Uterus (tissue), 2 donors: ENCODE results near the gene VSTM4.

Experiments
- POLR2A ChIP-seq, 2 donors: fragments of 450-650 bp; IDR thresholded peaks; one replicate each; pipeline ENCODE4 v1.6.1; 2016; ENCODE audit warnings: antibody characterized with exemption in 2 of 2, mild to moderate bottlenecking in 1 of 2, moderate library complexity in 1 of 2
- TF ChIP-seq, protein P1 (sequence below), 4 experiments: fragments of 200-600 bp in 2 of 4; fragments of 450-650 bp in 2 of 4; sonication (generic) in 2 of 4; IDR thresholded peaks; one replicate each; pipeline ENCODE4 v1.5.1; 2016 to 2019; ENCODE audit warnings: antibody characterized with exemption in 4 of 4, mild to moderate bottlenecking in 2 of 4, moderate library complexity in 1 of 4

DNA sequence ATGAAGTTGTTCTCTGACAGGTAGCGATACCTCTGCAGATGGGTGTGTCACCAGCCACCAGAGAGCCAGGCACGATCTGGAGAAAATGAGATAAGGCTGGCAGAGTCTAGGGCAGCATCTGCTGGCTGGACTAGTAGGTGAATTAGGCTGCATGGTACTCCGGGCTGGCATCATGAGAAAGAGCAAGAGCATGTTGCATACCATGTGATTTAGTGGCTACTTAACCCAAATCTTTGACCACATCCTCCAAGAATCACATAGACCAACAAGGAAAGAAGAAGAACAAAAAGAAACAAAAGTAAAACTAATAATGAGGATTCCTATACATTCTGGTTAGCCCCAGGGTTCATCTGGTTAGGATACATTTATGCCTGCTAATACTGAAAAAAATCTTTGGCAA lies 41.9 kb upstream of the VSTM4 start:
- TF ChIP-seq, protein P1, sequence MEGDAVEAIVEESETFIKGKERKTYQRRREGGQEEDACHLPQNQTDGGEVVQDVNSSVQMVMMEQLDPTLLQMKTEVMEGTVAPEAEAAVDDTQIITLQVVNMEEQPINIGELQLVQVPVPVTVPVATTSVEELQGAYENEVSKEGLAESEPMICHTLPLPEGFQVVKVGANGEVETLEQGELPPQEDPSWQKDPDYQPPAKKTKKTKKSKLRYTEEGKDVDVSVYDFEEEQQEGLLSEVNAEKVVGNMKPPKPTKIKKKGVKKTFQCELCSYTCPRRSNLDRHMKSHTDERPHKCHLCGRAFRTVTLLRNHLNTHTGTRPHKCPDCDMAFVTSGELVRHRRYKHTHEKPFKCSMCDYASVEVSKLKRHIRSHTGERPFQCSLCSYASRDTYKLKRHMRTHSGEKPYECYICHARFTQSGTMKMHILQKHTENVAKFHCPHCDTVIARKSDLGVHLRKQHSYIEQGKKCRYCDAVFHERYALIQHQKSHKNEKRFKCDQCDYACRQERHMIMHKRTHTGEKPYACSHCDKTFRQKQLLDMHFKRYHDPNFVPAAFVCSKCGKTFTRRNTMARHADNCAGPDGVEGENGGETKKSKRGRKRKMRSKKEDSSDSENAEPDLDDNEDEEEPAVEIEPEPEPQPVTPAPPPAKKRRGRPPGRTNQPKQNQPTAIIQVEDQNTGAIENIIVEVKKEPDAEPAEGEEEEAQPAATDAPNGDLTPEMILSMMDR (IDR thresholded peaks at IDR 0.05): no peak
- no peak for TF ChIP-seq POLR2A (IDR thresholded peaks at IDR 0.05)
